ENCODE results near the gene MDM4.

The MDM4 gene

DNA sequence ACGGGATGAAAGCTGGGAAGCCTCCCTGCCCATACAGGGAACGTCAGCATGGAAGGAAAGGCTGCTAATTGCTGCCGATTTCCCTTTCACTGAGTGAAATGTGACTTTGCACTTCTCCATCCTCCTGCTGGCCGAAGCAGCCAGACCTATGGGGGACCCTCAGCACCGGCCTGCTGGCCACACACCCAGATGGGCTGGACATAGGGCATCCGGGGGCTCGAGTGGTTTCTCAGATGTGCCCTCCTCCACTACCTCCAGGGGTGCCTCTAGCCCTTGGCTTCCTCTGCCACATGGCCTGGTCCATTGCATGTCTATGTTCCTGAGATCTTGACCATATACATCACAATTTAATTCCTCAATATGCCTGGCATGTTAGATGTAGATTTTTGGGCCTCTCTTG is 89.6 kb downstream of the MDM4 start:
- no peak for DNase-seq (ENCODE audit: low read depth in 2 of 2, low spot score in 1 of 2)

Data from stimulated activated CD8-positive, alpha-beta memory T cell treated with anti-CD3 and anti-CD28 coated beads, Interleukin-4, amount 100 ng/mL, for 1 hour (primary cell).